Neural progenitor cell (in vitro differentiated cells): Measurements from ENCODE around the gene ARSJ. TPM values are rescaled to one million over a fixed set of nuclear protein-coding genes. Genes with fewer than 3 reads are reported as not detected.

Experiments used
- DNase-seq: peaks from one replicate; pipeline ENCODE4 v3.0.0-alpha.2; 2016; ENCODE audit warnings: low spot score
- H2AFZ ChIP-seq: fragments of 200-600 bp; sonication (generic); replicated peaks from 2 replicates; pipeline ENCODE4 v1.6.1; 2016; ENCODE audit warnings: antibody characterized with exemption
- H3F3A ChIP-seq: fragments of 200-600 bp; sonication (generic); 2 replicates; pipeline ENCODE4 v1.6.1; 2016; ENCODE audit warnings: antibody characterized with exemption, low read depth
- H3K27ac ChIP-seq: fragments of 200-600 bp; sonication (generic); 2 replicates; pipeline ENCODE4 v1.5.1; 2016; ENCODE audit warnings: mild to moderate bottlenecking
- H3K27me3 ChIP-seq: fragments of 200-600 bp; sonication (generic); 2 replicates; pipeline ENCODE4 v1.6.1; 2016; ENCODE audit warnings: mild to moderate bottlenecking, moderate library complexity
- H3K36me3 ChIP-seq: fragments of 200-600 bp; sonication (generic); 2 replicates; pipeline ENCODE4 v1.5.1; 2016
- H3K4me1 ChIP-seq: fragments of 200-600 bp; sonication (generic); 2 replicates; pipeline ENCODE4 v1.6.1; 2016; ENCODE audit warnings: mixed run types
- H3K4me2 ChIP-seq: fragments of 200-600 bp; sonication (generic); 2 replicates; pipeline ENCODE4 v1.6.1; 2016
- H3K4me3 ChIP-seq: fragments of 200-600 bp; sonication (generic); 2 replicates; pipeline ENCODE4 v1.5.1; 2016
- H3K79me2 ChIP-seq: fragments of 200-600 bp; sonication (generic); 2 replicates; pipeline ENCODE4 v1.6.1; 2016; ENCODE audit warnings: low read depth
- H3K9ac ChIP-seq: fragments of 200-600 bp; sonication (generic); 2 replicates; pipeline ENCODE4 v1.6.1; 2016
- H3K9me3 ChIP-seq: fragments of 200-600 bp; sonication (generic); 2 replicates; pipeline ENCODE4 v1.5.1; 2016; ENCODE audit warnings: low read depth
- H4K20me1 ChIP-seq: fragments of 200-600 bp; sonication (generic); 2 replicates; pipeline ENCODE4 v1.6.1; 2016; ENCODE audit warnings: low read depth
- H3K27ac Mint-ChIP-seq: 3 replicates; pipeline ENCODE4 v1.8.0; 2021; ENCODE audit warnings: mixed read lengths
- H3K27me3 Mint-ChIP-seq: 2 replicates; pipeline ENCODE4 v1.8.0; 2022; ENCODE audit warnings: low read depth, mild to moderate bottlenecking, inconsistent platforms, moderate library complexity, mixed read lengths; ENCODE audit not compliant: insufficient read depth
- H3K36me3 Mint-ChIP-seq: 3 replicates; pipeline ENCODE4 v1.8.0; 2021; ENCODE audit warnings: mixed read lengths
- H3K4me1 Mint-ChIP-seq: 3 replicates; pipeline ENCODE4 v1.8.0; 2021; ENCODE audit warnings: mixed read lengths
- H3K4me3 Mint-ChIP-seq: 3 replicates; pipeline ENCODE4 v1.8.0; 2021; ENCODE audit warnings: mild to moderate bottlenecking, moderate library complexity, mixed read lengths
- H3K9me3 Mint-ChIP-seq: 3 replicates; pipeline ENCODE4 v1.8.0; 2020; ENCODE audit warnings: mixed read lengths
- CTCF ChIP-seq: fragments of 200-600 bp; sonication (generic); IDR thresholded peaks from 2 replicates; pipeline ENCODE4 v1.5.1; 2017; ENCODE audit warnings: antibody characterized with exemption, mild to moderate bottlenecking
- EZH2 ChIP-seq: fragments of 200-600 bp; sonication (generic); IDR thresholded peaks from 2 replicates; pipeline ENCODE4 v1.6.1; 2017; ENCODE audit warnings: antibody characterized with exemption, mild to moderate bottlenecking, moderate library complexity
- EZH2phosphoT487 ChIP-seq: fragments of 200-600 bp; sonication (generic); IDR thresholded peaks from 2 replicates; pipeline ENCODE4 v1.6.1; 2017; ENCODE audit warnings: antibody characterized with exemption
- total RNA-seq: library from RNA; depleted of rRNA; stranded (reverse); fragments of >200 nt; gene quantifications from 2 replicates; pipeline ENCODE4 v1.2.3, GENCODE V29; 2015; ENCODE audit warnings: low replicate concordance

ARSJ gene
- total RNA-seq, 1 donor from 2014 or later = 0.28 TPM

- Histone ChIP-seq H3K4me3 (no peak overlapping the region), H2AFZ (peak overlapping the region; percentile 44), H3K27me3 (no peaks in the 10 kb centered on the region), H3K36me3 (no peaks in the 10 kb centered on the region), H4K20me1 (no peaks in the 10 kb centered on the region), H3K9ac (no peak overlapping the region), H3K9me3 (no peaks in the 10 kb centered on the region), H3K79me2 (no peaks in the 10 kb centered on the region), H3K4me2 (no peak overlapping the region), H3K4me1 (no peaks in the 10 kb centered on the region), H3K27ac (no peak overlapping the region), H3F3A (no peaks in the 10 kb centered on the region)
- Mint-ChIP-seq H3K4me1 (no peaks in the 10 kb centered on the region), H3K9me3 (no peaks in the 10 kb centered on the region), H3K4me3 (no peak overlapping the region), H3K27ac (no peak overlapping the region), H3K36me3 (no peaks in the 10 kb centered on the region), H3K27me3 (no peaks in the 10 kb centered on the region)
- no peak for DNase-seq
- TF ChIP-seq EZH2 = no peak
- no peak for TF ChIP-seq CTCF
- TF ChIP-seq EZH2phosphoT487 = no peak
Measured at GRCh38 chr4:113996599-113997177, 17.2 kb upstream of the ARSJ start.

- no peak overlapping the region for H2AFZ ChIP-seq
- H3K4me2 ChIP-seq = no peak overlapping the region
- no peak overlapping the region for H3K9ac ChIP-seq
- H3K36me3 ChIP-seq = no peaks in the 10 kb centered on the region
- H3K9me3 ChIP-seq = no peaks in the 10 kb centered on the region
- no peaks in the 10 kb centered on the region for H3K4me1 ChIP-seq
- H3K36me3 Mint-ChIP-seq = no peaks in the 10 kb centered on the region
- no peaks in the 10 kb centered on the region for H4K20me1 ChIP-seq
- no peak overlapping the region for H3K27ac Mint-ChIP-seq
- no peak overlapping the region for H3K4me3 ChIP-seq
- H3K79me2 ChIP-seq = no peaks in the 10 kb centered on the region
- DNase-seq = no peak
- no peak overlapping the region for H3K27ac ChIP-seq
- H3K4me3 Mint-ChIP-seq = no peak overlapping the region
- no peaks in the 10 kb centered on the region for H3K4me1 Mint-ChIP-seq
- H3K27me3 Mint-ChIP-seq = peaks cover 3% of the 10 kb centered on the region
- H3K27me3 ChIP-seq = no peaks in the 10 kb centered on the region
- H3F3A ChIP-seq = no peaks in the 10 kb centered on the region
- peaks cover under 1% of the 10 kb centered on the region for H3K9me3 Mint-ChIP-seq
- TF ChIP-seq EZH2 (no peak), CTCF (no peak), EZH2phosphoT487 (no peak)
Measured at GRCh38 chr4:113993887-113994286, 14.4 kb upstream of the ARSJ start.

GRCh38 chr4:113990886-113991285 lies 11.4 kb upstream of the ARSJ start:
- H3K9me3 ChIP-seq = no peaks in the 10 kb centered on the region
- no peak overlapping the region for H3K4me3 Mint-ChIP-seq
- H2AFZ ChIP-seq = no peak overlapping the region
- H3K4me2 ChIP-seq = no peak overlapping the region
- no peaks in the 10 kb centered on the region for H3K36me3 ChIP-seq
- H3K27me3 ChIP-seq = no peaks in the 10 kb centered on the region
- no peak for DNase-seq
- no peak overlapping the region for H3K27ac ChIP-seq
- TF ChIP-seq EZH2phosphoT487 = no peak
- TF ChIP-seq EZH2 = no peak
- no peak for TF ChIP-seq CTCF
- no peak overlapping the region for H3K9ac ChIP-seq
- no peak overlapping the region for H3K4me3 ChIP-seq
- peaks cover 5% of the 10 kb centered on the region for H3K27me3 Mint-ChIP-seq
- H3F3A ChIP-seq = no peaks in the 10 kb centered on the region
- H3K27ac Mint-ChIP-seq = no peak overlapping the region
- no peaks in the 10 kb centered on the region for H4K20me1 ChIP-seq
- H3K9me3 Mint-ChIP-seq = peaks cover 6% of the 10 kb centered on the region
- H3K36me3 Mint-ChIP-seq = no peaks in the 10 kb centered on the region
- no peaks in the 10 kb centered on the region for H3K4me1 ChIP-seq
- no peaks in the 10 kb centered on the region for H3K79me2 ChIP-seq
- H3K4me1 Mint-ChIP-seq = no peaks in the 10 kb centered on the region
